GM23248 (cell line): ENCODE data around the gene PPL. TPM values are rescaled to one million over a fixed set of nuclear protein-coding genes. Genes with fewer than 3 reads are reported as not detected.

ENCODE experiments used
- DNase-seq: peaks from one replicate; pipeline ENCODE4 v3.0.0-alpha.2; 2015
- H2AFZ ChIP-seq: fragments of 200-600 bp; sonication (generic); 2 replicates; pipeline ENCODE4 v1.6.1; 2016; ENCODE audit warnings: antibody characterized with exemption
- H3F3A ChIP-seq: fragments of 200-600 bp; sonication (generic); 2 replicates; pipeline ENCODE4 v1.6.1; 2016; ENCODE audit warnings: mild to moderate bottlenecking, antibody characterized with exemption, mixed run types; ENCODE audit not compliant: insufficient read depth
- H3K27ac ChIP-seq: fragments of 200-600 bp; sonication (generic); 2 replicates; pipeline ENCODE4 v1.5.1; 2016; ENCODE audit warnings: mild to moderate bottlenecking
- H3K27me3 ChIP-seq: fragments of 200-600 bp; sonication (generic); replicated peaks from 2 replicates; pipeline ENCODE4 v1.6.1; 2016; ENCODE audit warnings: mild to moderate bottlenecking; ENCODE audit not compliant: insufficient read depth
- H3K36me3 ChIP-seq: fragments of 200-600 bp; sonication (generic); 2 replicates; pipeline ENCODE4 v1.6.1; 2016; ENCODE audit warnings: low read depth, mild to moderate bottlenecking
- H3K4me1 ChIP-seq: fragments of 200-600 bp; sonication (generic); 2 replicates; pipeline ENCODE4 v1.6.1; 2016; ENCODE audit warnings: mild to moderate bottlenecking; ENCODE audit not compliant: insufficient read depth
- H3K4me2 ChIP-seq: fragments of 200-600 bp; sonication (generic); one replicate; pipeline ENCODE4 v1.6.1; 2016; ENCODE audit warnings: mild to moderate bottlenecking; ENCODE audit not compliant: unreplicated experiment
- H3K4me3 ChIP-seq: fragments of 200-600 bp; sonication (generic); 2 replicates; pipeline ENCODE4 v1.5.1; 2016; ENCODE audit warnings: mild to moderate bottlenecking
- H3K79me2 ChIP-seq: fragments of 200-600 bp; sonication (generic); 2 replicates; pipeline ENCODE4 v1.6.1; 2016; ENCODE audit warnings: mild to moderate bottlenecking; ENCODE audit not compliant: insufficient read depth
- H3K9ac ChIP-seq: fragments of 200-600 bp; sonication (generic); 2 replicates; pipeline ENCODE4 v1.6.1; 2016; ENCODE audit warnings: mild to moderate bottlenecking
- H3K9me2 ChIP-seq: fragments of 200-600 bp; sonication (generic); 2 replicates; pipeline ENCODE4 v1.6.1; 2016; ENCODE audit warnings: mixed run types, mild to moderate bottlenecking, moderate library complexity; ENCODE audit not compliant: insufficient read depth
- H3K9me3 ChIP-seq: fragments of 200-600 bp; sonication (generic); one replicate; pipeline ENCODE4 v1.6.1; 2017; ENCODE audit warnings: low read depth
- H4K20me1 ChIP-seq: fragments of 200-600 bp; sonication (generic); 2 replicates; pipeline ENCODE4 v1.6.0; 2016; ENCODE audit not compliant: insufficient read depth
- EZH2 ChIP-seq: fragments of 200-600 bp; sonication (generic); IDR thresholded peaks from 2 replicates; pipeline ENCODE4 v1.6.1; 2018; ENCODE audit warnings: antibody characterized with exemption, mild to moderate bottlenecking; ENCODE audit not compliant: insufficient read depth, poor library complexity, severe bottlenecking
- EZH2phosphoT487 ChIP-seq: fragments of 200-600 bp; sonication (generic); IDR thresholded peaks from 2 replicates; pipeline ENCODE4 v1.6.1; 2018; ENCODE audit warnings: antibody characterized with exemption, moderate library complexity, mild to moderate bottlenecking, low read depth; ENCODE audit not compliant: insufficient read depth
- WGBS, 2 experiments: methylation state at CpG; one replicate each; pipeline ENCODE4 v1.1.6; 2015 to 2017; ENCODE audit warnings: low lambda C conversion rate in 2 of 2, low coverage in 1 of 2; ENCODE audit errors: missing lambda C conversion rate in 2 of 2; 5-methylcytosine and 5-hydroxymethylcytosine counted together
- in situ Hi-C: fragments of 300-500 bp; cut with MboI; formaldehyde crosslinking; loops from 2 replicates; pipeline ENCODE4 v1.15.0; 2020
- polyA plus RNA-seq: library from polyadenylated mRNA; unstranded; fragments of >200 nt; fragmentation: Nextera tagmentation; extraction: Ambion mirVana; gene quantifications from 2 replicates; pipeline ENCODE4 v1.2.1, GENCODE V29; 2016
- total RNA-seq: library from RNA; depleted of rRNA; stranded (reverse); fragments of >200 nt; shearing (Covaris generic); gene quantifications from 2 replicates; pipeline ENCODE4 v1.2.3, GENCODE V29; 2014

PPL gene
- total and polyA plus RNA-seq, 2 experiments from 2014 or later: 1.2 to 1.7 TPM

DNA sequence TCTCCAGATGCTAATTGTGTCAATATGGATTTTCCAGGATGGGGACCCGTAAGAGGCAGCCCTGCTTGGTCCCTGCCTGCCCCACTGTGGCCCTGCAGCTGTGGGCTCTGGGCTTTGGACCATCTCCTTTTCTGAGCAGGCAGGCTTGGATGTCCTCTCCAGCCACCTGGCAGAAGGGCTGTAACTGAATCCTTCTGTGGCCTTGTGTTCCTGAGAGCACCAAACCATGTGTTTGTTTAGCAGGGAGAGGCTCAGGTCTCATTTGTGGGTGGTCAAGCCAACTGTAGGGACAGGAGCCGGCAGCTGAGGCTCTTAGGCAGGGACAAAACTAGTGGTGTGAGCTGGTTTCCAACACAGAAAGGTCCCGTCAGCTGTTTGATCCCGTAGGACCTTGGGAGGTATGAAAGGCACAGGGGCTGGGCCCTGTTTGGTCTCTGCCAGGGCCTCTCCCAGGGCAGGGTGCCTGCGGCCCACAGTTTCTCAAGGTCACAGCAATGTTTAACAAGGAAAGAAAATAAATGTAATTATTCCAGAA, 39.7 kb upstream of the PPL start:
- WGBS, 2 experiments: 60 to 72% methylated on average over 5 of the region's 5 CpGs
- in situ Hi-C loops: no loop called here
- no peaks in the 10 kb centered on the region for H3K4me1 ChIP-seq

DNA sequence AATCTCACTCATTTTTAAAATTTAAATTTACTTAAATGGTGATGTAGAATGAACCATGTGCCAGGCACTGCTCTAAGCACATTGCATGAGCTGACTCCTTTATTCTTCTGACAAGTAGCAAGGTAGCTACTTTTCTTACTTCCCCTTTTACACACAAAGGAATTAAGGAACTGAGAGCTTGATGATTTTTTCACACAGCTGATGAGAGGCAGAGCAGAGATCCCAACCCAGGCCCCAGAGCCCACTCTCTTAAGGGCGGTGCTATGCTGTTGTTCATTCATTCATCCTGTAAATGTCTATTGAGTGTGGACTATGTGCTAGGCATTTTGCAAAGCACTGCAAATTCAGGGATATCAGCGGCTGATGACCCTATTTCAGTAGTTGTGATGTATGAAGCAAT, 39.1 kb upstream of the PPL start:
- Histone ChIP-seq H3K9ac (no peak overlapping the region), H3K9me2 (no peaks in the 10 kb centered on the region), H3K4me1 (no peaks in the 10 kb centered on the region), H3F3A (no peaks in the 10 kb centered on the region), H2AFZ (no peak overlapping the region), H3K9me3 (no peaks in the 10 kb centered on the region), H3K79me2 (no peaks in the 10 kb centered on the region), H3K4me2 (no peak overlapping the region), H3K27me3 (no peaks in the 10 kb centered on the region), H3K4me3 (no peak overlapping the region), H3K27ac (no peak overlapping the region), H4K20me1 (no peaks in the 10 kb centered on the region), H3K36me3 (no peaks in the 10 kb centered on the region)
- 49 to 69% methylated on average over 2 of the region's 2 CpGs for WGBS, 2 experiments
- in situ Hi-C loops: no loop called here
- no peak for DNase-seq
- TF ChIP-seq EZH2phosphoT487 (no peak), EZH2 (no peak)

More for the DNA sequence above, 39.7 kb upstream of the PPL start:
- Histone ChIP-seq H2AFZ (no peak overlapping the region), H4K20me1 (no peaks in the 10 kb centered on the region), H3K27ac (no peak overlapping the region), H3F3A (no peaks in the 10 kb centered on the region), H3K4me2 (no peak overlapping the region), H3K36me3 (no peaks in the 10 kb centered on the region), H3K9ac (no peak overlapping the region), H3K9me3 (no peaks in the 10 kb centered on the region), H3K27me3 (no peaks in the 10 kb centered on the region), H3K4me3 (no peak overlapping the region), H3K9me2 (no peaks in the 10 kb centered on the region), H3K79me2 (no peaks in the 10 kb centered on the region)
- no peak for DNase-seq
- no peak for TF ChIP-seq EZH2phosphoT487
- no peak for TF ChIP-seq EZH2

DNA sequence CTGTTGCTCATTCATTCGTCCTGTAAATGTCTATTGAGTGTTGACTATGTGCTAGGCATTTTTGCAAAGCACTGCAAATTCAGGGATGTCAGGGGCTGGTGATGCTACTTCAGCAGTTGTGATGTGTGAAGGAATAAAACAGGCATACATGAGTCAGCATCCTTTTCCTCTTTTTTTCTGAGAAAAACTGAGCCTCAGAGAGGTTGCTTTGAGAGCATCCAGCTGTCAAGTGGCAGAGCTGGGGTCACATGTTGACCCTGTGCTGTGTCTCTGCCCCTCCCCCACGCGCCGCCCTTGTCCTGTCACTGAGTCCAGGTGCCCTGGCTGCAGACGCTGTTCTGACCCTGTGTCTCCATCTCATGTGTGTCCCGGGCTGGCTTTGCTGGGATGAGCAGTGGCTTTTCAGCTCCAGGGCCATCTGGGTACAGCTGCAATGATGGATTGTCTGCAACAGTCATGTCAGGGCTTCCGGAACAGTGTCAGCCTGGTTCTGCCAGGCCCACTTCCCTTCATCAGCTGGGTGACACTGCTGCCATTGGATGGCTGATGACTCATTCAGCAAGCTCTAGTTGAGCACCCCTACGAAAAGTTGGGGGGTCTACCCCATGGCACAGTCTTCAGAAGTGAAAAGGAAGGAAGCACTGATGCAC, 36.1 kb upstream of the PPL start:
- TF ChIP-seq EZH2phosphoT487: no peak
- TF ChIP-seq EZH2: no peak

DNA sequence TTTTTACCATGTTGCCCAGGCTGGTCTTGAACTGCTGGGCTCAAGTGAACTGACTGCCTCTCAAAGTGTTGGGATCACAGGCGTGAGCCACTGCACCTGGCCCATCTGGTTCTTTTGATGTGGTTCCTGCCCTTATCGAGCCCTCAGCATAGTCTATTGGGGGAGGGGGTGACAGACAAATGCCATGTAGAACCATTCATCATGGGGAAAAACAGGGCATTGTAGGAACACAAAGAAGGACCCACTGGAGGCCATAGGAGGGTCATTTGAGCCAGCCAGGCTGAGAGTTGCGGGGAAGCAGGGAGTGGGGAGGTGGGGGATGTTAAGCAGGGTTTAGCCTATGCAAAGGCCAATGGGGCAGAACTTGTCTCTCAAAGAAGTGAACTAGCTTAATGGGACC, 33.1 kb upstream of the PPL start:
- no peaks in the 10 kb centered on the region for H3F3A ChIP-seq
- WGBS, 2 experiments: 46 to 50% methylated on average over 3 of the region's 3 CpGs
- H3K4me2 ChIP-seq: no peak overlapping the region
- no peak overlapping the region for H3K27ac ChIP-seq
- H3K4me1 ChIP-seq: no peaks in the 10 kb centered on the region
- in situ Hi-C loops: no loop called here
- no peaks in the 10 kb centered on the region for H3K79me2 ChIP-seq
- no peaks in the 10 kb centered on the region for H3K9me3 ChIP-seq
- H2AFZ ChIP-seq: no peak overlapping the region
- H3K27me3 ChIP-seq: peaks cover 5% of the 10 kb centered on the region; the same call in 1 of the 2 replicates
- H3K9ac ChIP-seq: no peak overlapping the region
- no peak overlapping the region for H3K4me3 ChIP-seq
- no peaks in the 10 kb centered on the region for H3K36me3 ChIP-seq
- TF ChIP-seq EZH2phosphoT487: no peak
- no peak for TF ChIP-seq EZH2
- no peaks in the 10 kb centered on the region for H3K9me2 ChIP-seq
- DNase-seq: no peak
- no peaks in the 10 kb centered on the region for H4K20me1 ChIP-seq

More for the DNA sequence above, 36.1 kb upstream of the PPL start:
- in situ Hi-C loops: no loop called here
- Histone ChIP-seq H4K20me1 (no peaks in the 10 kb centered on the region), H3K27ac (no peak overlapping the region), H3K36me3 (no peaks in the 10 kb centered on the region), H3K9me3 (no peaks in the 10 kb centered on the region), H2AFZ (no peak overlapping the region), H3K4me3 (no peak overlapping the region), H3K4me2 (no peak overlapping the region), H3K27me3 (peaks cover 5% of the 10 kb centered on the region; the same call in 1 of the 2 replicates), H3F3A (no peaks in the 10 kb centered on the region), H3K4me1 (no peaks in the 10 kb centered on the region), H3K9me2 (no peaks in the 10 kb centered on the region), H3K79me2 (no peaks in the 10 kb centered on the region), H3K9ac (no peak overlapping the region)
- DNase-seq: no peak
- 46 to 48% methylated on average over 8 of the region's 8 CpGs for WGBS, 2 experiments
